Measurements from ENCODE around the gene SMR3B.

- TF ChIP-seq, protein P1, sequence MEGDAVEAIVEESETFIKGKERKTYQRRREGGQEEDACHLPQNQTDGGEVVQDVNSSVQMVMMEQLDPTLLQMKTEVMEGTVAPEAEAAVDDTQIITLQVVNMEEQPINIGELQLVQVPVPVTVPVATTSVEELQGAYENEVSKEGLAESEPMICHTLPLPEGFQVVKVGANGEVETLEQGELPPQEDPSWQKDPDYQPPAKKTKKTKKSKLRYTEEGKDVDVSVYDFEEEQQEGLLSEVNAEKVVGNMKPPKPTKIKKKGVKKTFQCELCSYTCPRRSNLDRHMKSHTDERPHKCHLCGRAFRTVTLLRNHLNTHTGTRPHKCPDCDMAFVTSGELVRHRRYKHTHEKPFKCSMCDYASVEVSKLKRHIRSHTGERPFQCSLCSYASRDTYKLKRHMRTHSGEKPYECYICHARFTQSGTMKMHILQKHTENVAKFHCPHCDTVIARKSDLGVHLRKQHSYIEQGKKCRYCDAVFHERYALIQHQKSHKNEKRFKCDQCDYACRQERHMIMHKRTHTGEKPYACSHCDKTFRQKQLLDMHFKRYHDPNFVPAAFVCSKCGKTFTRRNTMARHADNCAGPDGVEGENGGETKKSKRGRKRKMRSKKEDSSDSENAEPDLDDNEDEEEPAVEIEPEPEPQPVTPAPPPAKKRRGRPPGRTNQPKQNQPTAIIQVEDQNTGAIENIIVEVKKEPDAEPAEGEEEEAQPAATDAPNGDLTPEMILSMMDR (IDR thresholded peaks at IDR 0.05) = no peak
- TF ChIP-seq POLR2A (IDR thresholded peaks at IDR 0.05) = no peak
- TF ChIP-seq EP300 (IDR thresholded peaks at IDR 0.05) = no peak
These were observed 15.1 kb upstream of the SMR3B start for GRCh38 chr4:70367813-70368212.

Measured in tibial nerve (tissue), 4 donors.